ENCODE data around the gene GPATCH1. TPM values are rescaled to one million over a fixed set of nuclear protein-coding genes. Genes with fewer than 3 reads are reported as not detected.

The GPATCH1 gene
- total and polyA plus RNA-seq, 4 donors, result 2.5 to 5.2 (median 3.6) TPM

GRCh38 chr19:33167438-33167837, 86.5 kb downstream of the GPATCH1 start:
- no peak overlapping the region for H3K27ac ChIP-seq (ENCODE audit: low read depth in 1 of 2, low read length in 2 of 2)
- peaks cover 0 to 4% (median 3%) of the 10 kb centered on the region in 4 donors for H3K9me3 ChIP-seq (ENCODE audit: control insufficient read depth in 4 of 4, low read length in 3 of 4)
- TF ChIP-seq FOXA1 (IDR thresholded peaks at IDR 0.05) (no peak), GABPA (IDR thresholded peaks at IDR 0.05 in 1 of 2, conservative IDR thresholded peaks at IDR 0.05 in 1 of 2) (no peak), ZBTB33 (IDR thresholded peaks at IDR 0.05) (no peak), SP1 (IDR thresholded peaks at IDR 0.05) (no peak), EGR1 (IDR thresholded peaks at IDR 0.05; ENCODE audit: low read depth in 2 of 2) (no peak), HNF4G (IDR thresholded peaks at IDR 0.05) (no peak), NR2F2 (IDR thresholded peaks at IDR 0.05) (no peak)
- no peak for DNase-seq (ENCODE audit: low spot score)
- H3K36me3 ChIP-seq (ENCODE audit: control insufficient read depth in 4 of 4, insufficient read depth in 3 of 4, low read depth in 1 of 4, low read length in 3 of 4), result no peaks in the 10 kb centered on the region
- no peak overlapping the region for H3K4me3 ChIP-seq (ENCODE audit: low read depth in 1 of 3, low read length in 3 of 3)
- WGBS, result 100% methylated on average over 1 of the region's 1 CpG
- H3K27me3 ChIP-seq (ENCODE audit: control insufficient read depth in 4 of 4, insufficient read depth in 4 of 4, low read length in 3 of 4), result no peaks in the 10 kb centered on the region
- H3K4me1 ChIP-seq (ENCODE audit: control insufficient read depth in 4 of 4, insufficient read depth in 4 of 4, low read length in 3 of 4), result no peaks in the 10 kb centered on the region
- H3K9ac ChIP-seq (ENCODE audit: low read depth in 1 of 2, low read length in 2 of 2), result no peak overlapping the region

- 95% methylated on average over 1 of the region's 1 CpG for WGBS
Measured at GRCh38 chr19:33168528-33168927, 87.5 kb downstream of the GPATCH1 start.

More at GRCh38 chr19:33168528-33168927, 87.5 kb downstream of the GPATCH1 start:
- H3K27me3 ChIP-seq (ENCODE audit: control insufficient read depth in 4 of 4, insufficient read depth in 4 of 4, low read length in 3 of 4), result no peaks in the 10 kb centered on the region
- TF ChIP-seq FOXA2 (IDR thresholded peaks at IDR 0.05), result no peak
- TF ChIP-seq HNF4G (IDR thresholded peaks at IDR 0.05), result no peak
- no peak for TF ChIP-seq ZBTB33 (IDR thresholded peaks at IDR 0.05)
- TF ChIP-seq RAD21 (IDR thresholded peaks at IDR 0.05), result no peak
- no peak for TF ChIP-seq GABPA (IDR thresholded peaks at IDR 0.05 in 1 of 2, conservative IDR thresholded peaks at IDR 0.05 in 1 of 2)
- no peak for TF ChIP-seq FOXA1 (IDR thresholded peaks at IDR 0.05)
- no peak for TF ChIP-seq YY1 (IDR thresholded peaks at IDR 0.05)
- TF ChIP-seq JUND (IDR thresholded peaks at IDR 0.05), result no peak
- no peak for TF ChIP-seq HNF4A (conservative IDR thresholded peaks at IDR 0.05)
- no peak for TF ChIP-seq SP1 (IDR thresholded peaks at IDR 0.05)
- no peak for TF ChIP-seq REST (IDR thresholded peaks at IDR 0.05)
- no peak for TF ChIP-seq MAX (IDR thresholded peaks at IDR 0.05)
- no peak for TF ChIP-seq ATF3 (IDR thresholded peaks at IDR 0.05)
- TF ChIP-seq TAF1 (conservative IDR thresholded peaks at IDR 0.05), result no peak
- H3K4me3 ChIP-seq (ENCODE audit: low read depth in 1 of 3, low read length in 3 of 3), result no peak overlapping the region
- DNase-seq (ENCODE audit: low spot score), result no peak
- H3K4me1 ChIP-seq (ENCODE audit: control insufficient read depth in 4 of 4, insufficient read depth in 4 of 4, low read length in 3 of 4), result peaks cover 0 to 5% (median 2%) of the 10 kb centered on the region in 4 donors
- H3K36me3 ChIP-seq (ENCODE audit: control insufficient read depth in 4 of 4, insufficient read depth in 3 of 4, low read depth in 1 of 4, low read length in 3 of 4), result no peaks in the 10 kb centered on the region
- H3K9ac ChIP-seq (ENCODE audit: low read depth in 1 of 2, low read length in 2 of 2), result no peak overlapping the region
- peaks cover 0 to 4% (median 3%) of the 10 kb centered on the region in 4 donors for H3K9me3 ChIP-seq (ENCODE audit: control insufficient read depth in 4 of 4, low read length in 3 of 4)
- H3K27ac ChIP-seq (ENCODE audit: low read depth in 1 of 2, low read length in 2 of 2), result no peak overlapping the region
